ENCODE measurements around the gene PHRF1.
A peak's percentile ranks its signal among the peaks of the same experiment; 100 is the strongest.
"Not testable (repeated sequence)": the region's sequence is repeated elsewhere in the genome, so short reads cannot be mapped to it uniquely, and the experiment has no call there.

PHRF1 gene

DNA sequence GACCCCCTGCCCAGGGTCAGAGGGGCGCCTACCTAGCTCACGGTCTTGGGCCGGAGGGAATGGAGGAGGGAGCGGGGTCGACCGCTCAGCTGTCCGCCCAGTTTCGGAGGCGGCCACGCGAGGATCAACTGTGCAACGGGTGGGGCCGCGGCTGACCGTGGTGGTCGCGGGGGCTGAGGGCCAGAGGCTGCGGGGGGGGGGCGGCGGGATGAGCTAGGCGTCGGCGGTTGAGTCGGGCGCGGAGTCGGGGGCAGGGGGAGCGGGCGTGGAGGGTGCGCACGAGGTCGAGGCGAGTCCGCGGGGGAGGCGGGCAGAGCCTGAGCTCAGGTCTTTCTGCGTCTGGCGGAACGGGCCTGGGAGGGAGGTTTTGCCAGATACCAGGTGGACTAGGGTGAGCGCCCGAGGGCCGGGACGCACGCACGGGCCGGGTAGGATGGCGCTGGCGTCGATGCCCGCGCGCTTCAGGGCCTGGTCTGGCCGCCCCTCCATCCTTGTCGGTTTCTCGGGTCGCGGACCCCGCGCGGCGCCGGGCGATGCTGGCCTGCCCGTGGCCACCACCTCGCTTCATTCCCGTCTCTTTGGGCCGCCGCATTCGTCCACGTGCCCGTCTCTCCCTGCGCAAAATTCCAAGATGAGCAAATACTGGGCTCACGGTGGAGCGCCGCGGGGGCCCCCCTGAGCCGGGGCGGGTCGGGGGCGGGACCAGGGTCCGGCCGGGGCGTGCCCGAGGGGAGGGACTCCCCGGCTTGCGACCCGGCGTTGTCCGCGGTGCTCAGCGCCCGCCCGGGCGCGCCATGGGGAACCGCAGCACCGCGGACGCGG is 60.5 kb downstream of the PHRF1 start, which contains the start of gene DRD4:
TSS of gene DRD4 (plus strand) at position 759 of the 822 bp plus-strand sequence. CDS start at position 795, 36 bp downstream.
- no peak for DNase-seq

DNA sequence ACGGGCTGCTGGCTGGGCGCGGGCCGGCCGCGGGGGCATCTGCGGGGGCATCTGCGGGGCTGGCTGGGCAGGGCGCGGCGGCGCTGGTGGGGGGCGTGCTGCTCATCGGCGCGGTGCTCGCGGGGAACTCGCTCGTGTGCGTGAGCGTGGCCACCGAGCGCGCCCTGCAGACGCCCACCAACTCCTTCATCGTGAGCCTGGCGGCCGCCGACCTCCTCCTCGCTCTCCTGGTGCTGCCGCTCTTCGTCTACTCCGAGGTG is 61.0 kb downstream of the PHRF1 start:
- no peak for DNase-seq

DNA sequence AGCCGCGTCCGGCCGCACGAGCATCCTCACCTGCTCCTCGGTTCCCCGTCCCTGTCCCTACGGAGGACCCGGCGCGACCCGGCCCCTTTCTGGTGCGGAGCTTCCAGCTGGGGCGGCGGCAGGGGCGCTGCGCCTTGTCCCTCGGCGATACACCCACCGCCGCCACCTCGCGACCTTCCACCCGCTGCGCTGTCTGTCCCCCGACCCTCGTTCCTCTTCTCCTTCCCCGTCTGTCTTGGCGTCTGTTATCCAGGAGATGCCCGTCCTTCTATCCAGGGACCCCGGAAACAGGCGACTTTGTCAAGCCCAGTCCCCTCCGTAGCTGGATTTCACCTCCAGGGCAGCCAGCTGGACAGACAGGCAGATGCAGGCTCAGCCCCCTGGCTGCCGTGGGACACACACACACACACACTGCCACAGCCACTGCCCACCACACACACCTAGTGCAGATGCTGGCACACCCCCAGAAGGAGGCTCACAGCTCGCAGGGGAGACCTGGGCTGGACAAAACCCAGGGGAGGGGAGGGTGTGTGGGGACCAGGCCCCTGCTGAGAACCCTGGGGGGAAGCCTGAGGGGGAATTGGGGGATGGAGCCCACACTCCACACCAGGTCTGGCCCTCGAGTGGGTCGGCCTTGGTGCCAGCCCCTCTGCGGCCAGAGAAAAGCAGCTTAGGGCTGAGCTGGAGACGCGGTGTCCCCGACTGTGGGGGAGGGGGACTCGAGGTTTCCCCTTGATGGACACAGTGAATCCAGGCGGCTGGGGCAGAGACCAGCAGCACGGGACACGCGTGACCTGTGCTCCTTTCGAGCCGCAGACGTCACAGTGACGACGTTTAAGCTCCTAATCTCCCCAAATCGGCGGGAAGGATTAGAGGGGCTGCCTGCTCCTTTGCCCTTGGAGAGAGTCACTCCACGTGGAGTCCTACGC is 61.6 kb downstream of the PHRF1 start:
- DNase-seq, result no peak

DNA sequence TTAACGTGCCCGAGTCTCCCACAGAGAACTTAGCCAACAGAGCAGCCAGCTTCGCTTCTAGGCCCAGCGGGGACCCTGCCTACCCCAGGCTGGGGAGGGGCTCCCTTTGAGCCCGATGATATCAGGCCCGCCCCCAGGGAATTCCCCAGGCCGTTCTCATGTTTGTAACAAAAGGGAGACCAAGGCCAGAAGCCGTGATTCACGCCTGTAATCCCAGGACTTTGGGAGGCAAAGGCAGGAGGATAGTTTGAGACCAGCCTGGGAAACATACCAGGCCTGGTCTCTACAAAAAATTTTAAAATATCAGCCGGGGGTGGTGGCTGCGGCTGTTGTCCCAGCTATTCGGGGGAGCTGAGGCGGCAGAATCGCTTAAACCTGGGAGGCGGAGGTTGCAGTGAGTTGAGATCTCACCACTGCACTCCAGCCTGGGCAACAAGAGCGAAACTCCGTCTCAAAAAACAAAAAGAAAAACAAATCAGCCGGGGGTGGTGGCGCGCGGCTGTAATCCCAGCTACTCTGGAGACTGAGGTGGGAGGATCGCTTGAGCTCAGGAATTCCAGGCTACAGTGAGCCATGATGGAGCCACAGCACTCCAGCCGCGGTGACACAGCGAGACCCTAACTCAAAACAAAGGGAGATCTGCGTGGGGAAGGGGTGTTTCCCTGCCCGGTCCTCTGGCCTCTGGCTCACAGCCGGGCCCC is 62.5 kb downstream of the PHRF1 start:
- DNase-seq, result no peak

DNA sequence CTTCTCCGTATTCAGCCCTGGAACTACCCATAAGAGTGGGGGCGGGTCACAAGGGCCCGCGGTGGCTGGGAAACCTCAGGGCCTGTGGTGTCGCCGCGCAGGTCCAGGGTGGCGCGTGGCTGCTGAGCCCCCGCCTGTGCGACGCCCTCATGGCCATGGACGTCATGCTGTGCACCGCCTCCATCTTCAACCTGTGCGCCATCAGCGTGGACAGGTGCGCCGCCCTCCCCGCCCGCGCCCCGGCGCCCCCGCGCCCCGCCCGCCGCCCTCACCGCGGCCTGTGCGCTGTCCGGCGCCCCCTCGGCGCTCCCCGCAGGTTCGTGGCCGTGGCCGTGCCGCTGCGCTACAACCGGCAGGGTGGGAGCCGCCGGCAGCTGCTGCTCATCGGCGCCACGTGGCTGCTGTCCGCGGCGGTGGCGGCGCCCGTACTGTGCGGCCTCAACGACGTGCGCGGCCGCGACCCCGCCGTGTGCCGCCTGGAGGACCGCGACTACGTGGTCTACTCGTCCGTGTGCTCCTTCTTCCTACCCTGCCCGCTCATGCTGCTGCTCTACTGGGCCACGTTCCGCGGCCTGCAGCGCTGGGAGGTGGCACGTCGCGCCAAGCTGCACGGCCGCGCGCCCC is 63.2 kb downstream of the PHRF1 start:
- DNase-seq, result peak; percentile 47

DNA sequence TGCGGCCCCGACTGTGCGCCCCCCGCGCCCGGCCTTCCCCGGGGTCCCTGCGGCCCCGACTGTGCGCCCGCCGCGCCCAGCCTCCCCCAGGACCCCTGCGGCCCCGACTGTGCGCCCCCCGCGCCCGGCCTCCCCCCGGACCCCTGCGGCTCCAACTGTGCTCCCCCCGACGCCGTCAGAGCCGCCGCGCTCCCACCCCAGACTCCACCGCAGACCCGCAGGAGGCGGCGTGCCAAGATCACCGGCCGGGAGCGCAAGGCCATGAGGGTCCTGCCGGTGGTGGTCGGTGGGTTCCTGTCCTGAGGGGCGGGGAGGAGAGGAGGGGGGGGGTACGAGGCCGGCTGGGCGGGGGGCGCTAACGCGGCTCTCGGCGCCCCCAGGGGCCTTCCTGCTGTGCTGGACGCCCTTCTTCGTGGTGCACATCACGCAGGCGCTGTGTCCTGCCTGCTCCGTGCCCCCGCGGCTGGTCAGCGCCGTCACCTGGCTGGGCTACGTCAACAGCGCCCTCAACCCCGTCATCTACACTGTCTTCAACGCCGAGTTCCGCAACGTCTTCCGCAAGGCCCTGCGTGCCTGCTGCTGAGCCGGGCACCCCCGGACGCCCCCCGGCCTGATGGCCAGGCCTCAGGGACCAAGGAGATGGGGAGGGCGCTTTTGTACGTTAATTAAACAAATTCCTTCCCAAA is 63.9 kb downstream of the PHRF1 start:
- DNase-seq, result peak; percentile 26

DNA sequence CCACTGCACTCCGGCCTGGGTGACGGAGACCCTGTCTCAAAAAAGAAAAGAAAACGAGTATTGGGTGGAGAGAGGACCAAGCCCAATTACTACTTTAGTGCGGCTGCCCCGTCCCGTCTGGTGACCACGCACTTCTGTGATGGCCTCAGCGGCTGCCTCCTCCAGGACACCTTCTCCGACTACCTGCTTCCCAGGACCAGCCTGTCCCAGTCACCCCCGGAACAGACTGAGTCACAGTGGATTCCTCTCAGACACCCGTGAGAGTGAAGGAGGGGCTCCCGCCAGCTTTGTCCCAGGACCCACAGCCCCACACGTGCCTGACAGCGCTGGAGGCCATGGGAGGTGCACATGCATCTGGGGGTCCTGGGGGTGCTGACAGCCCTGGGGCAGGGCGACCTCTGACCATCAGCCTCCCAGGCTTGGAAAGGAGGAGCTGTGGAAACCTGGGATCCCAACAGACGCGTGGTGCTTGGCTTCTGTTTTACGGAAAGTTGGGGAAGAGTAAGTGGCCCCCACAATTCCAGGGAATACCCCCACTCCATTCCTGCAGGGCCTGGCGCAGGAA is 65.6 kb downstream of the PHRF1 start:
- DNase-seq, result no peak

DNA sequence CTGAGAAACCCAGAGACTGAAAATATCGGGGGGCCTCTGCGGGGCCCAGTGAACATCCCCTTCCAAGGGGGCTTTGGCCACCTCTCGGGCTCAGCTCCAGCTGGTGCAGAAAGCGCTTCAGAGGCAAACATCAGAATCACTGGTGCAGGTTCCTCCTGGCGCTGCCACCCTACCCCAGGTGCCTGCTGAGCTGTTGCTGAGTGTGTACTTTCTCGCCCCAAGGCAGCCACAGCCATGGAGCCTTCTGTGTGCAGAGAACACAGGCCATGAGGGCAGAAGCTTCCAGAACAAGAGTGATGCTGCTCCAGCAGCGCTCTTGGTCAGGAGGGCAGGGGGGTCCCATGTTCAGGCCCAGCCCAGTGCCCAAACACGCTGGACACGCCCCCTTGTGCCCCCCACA is 67.1 kb downstream of the PHRF1 start:
- no peak for DNase-seq

DNA sequence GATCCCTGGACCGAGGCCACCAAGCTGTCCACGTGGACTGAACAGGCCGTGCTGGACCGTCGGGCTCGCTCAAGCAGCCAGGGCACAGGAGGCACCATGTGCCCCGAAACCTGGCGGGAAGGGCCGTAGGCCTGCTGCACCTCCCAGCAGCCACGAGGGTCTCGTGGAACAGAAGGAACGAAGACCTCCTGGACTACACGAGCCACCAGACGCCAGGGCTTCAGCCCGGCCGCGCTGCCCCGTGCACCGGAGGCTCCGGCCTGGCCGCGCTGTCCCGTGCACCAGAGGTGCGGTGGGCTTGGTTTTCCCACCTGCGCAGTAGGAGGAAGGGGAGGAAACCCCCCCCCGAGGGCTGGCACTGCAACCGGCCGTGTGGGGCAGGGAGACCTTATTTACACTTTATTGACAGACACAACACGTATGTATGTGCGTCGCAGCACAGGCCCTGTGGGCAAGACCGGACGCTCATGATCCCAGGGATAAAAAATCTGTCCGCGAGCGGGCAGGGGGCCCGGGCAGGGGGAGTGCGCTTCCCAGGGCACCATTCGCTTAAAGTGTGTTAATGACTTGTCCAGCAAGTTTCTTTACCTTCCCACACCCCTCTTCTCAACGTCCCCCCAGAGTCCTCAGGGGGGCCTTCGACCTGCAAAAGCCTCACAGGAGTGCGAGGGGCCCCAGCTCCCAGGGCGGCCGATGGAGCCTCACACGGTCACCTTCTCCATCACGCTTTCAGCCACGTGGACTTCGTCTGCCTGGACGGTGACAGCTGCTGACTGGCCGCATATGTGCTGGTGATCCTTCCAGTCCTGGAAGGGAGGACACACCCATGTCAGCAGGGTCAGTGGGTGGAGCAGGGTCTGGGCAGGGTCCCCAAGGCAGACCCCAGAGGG is 67.8 kb downstream of the PHRF1 start:
- no peak for DNase-seq

DNA sequence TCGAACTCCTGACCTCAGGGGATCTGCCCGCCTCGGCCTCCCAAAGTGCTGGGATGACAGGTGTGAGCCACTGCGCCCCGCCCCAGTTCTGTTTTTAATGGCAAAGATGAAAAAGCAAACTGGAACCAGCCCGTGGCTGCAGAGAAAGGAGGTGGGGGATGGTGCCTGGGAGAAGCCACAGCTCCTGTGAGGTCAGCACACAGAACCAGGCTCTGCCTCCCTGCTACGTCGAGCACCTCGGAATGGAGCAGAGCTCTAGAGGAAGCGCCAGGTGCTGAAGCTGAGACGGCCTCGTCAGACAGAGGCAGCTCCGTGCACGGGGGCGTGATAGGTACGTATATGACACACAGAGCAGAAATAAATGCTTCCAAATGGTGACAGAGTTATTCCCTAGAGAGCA is 69.3 kb downstream of the PHRF1 start:
- no peak for DNase-seq

DNA sequence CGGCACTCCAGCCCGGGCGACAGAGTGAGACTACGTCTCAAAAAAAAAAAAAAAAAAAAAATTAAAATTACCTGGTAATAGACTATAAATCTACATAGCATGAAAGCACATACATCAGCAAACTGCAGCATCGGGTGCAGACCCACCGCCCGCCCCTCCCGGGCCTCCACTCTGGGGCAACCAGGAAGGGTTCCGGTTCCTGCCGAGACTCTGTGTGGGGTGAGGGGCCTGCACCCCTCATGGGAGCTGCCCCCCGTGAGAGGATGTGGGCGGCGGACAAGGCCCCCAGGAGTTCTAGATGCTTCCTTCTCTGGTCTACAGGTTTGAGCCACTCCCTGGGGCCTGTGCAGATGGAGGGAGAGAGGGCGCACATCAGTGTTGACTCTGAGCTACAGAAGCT is 69.9 kb downstream of the PHRF1 start:
- no peak for DNase-seq

DNA sequence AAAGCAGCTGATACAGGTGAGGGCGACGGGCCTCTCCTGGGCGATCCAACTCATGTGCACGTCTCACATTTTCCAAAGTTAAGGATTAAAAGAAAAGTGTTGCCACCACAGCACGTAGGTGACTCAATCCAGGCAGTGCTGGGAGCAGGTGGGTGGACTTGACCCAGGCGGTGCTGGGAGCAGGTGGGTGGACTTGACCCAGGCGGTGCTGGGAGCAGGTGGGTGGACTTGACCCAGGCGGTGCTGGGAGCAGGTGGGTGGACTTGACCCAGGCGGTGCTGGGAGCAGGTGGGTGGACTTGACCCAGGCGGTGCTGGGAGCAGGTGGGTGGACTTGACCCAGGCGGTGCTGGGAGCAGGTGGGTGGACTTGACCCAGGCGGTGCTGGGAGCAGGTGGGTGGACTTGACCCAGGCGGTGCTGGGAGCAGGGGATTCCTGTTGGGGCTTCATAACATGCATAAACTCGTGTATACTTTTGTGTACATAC is 71.4 kb downstream of the PHRF1 start:
- DNase-seq, result not testable (repeated sequence)

DNA sequence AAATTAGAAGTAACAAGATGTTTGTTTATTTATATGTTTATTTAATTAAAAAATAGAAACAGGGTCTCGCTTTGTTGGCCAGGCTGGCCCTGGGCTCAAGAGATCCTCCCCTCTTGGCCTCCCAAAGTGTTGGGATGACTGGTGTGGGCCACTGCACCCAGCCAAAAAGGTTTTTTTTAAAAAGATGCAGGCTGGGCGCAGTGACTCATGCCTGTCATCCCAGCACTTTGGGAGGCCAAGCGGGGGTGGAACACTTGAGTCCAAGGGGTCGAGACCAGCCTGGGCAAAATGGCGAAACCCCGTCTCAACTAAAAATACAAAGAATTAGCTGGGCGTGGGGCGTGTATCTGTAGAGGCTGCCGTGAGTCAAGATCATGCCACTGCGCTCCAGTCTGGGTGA is 74.2 kb downstream of the PHRF1 start:
- no peak for DNase-seq

DNA sequence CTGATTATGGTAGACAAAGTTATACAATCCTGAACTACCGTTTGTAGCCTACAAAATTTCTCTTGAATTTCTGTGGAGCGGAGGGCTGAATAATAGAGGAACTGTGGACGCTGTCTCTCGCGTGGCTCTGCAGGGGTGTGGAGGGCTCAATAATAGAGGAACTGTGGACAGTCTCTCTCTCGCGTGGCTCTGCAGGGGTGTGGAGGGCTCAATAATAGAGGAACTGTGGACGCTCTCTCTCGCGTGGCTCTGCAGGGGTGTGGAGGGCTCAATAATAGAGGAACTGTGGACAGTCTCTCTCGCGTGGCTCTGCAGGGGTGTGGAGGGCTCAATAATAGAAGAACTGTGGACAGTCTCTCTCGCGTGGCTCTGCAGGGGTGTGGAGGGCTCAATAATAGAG is 76.9 kb downstream of the PHRF1 start:
- not testable (repeated sequence) for DNase-seq

DNA sequence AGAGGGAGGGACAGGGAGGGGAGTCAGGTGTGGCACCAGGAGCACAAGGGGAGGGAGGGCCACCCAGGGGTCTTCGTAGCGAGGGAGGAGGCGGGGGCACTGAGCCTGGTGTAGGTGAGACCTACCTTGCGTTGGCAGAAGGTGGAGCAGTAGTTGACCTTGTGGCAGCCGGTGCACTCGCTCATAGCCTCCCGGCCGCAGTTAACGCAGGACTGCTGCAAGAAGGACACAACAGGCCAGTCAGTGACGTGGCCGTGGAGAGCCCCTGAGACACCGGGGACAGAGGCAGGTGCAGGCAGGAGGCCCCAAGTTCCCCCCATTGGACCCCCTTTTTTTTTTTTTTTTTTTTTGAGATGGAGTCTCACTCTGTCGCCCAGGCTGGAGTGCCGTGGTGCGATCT is 77.6 kb downstream of the PHRF1 start:
- DNase-seq, result no peak

DNA sequence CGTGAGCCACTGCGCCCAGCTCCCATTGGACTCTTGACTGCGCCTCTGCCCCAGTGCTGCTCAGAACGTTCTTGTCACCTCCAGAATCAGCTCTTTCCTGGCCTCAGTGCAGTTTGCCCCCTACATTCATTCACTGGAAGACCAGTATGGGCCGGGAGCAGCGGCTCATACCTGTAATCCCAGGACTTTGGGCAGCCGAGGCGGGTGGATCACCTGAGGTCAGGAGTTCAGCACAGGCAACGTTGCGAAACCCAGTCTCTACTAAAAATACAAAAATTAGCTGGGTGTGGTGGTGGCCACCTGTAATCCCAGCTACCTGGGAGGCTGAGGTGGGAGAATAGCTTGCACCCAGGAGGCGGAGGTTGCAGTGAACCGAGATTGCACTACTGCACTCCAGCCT is 78.2 kb downstream of the PHRF1 start:
- not testable (repeated sequence) for DNase-seq

DNA sequence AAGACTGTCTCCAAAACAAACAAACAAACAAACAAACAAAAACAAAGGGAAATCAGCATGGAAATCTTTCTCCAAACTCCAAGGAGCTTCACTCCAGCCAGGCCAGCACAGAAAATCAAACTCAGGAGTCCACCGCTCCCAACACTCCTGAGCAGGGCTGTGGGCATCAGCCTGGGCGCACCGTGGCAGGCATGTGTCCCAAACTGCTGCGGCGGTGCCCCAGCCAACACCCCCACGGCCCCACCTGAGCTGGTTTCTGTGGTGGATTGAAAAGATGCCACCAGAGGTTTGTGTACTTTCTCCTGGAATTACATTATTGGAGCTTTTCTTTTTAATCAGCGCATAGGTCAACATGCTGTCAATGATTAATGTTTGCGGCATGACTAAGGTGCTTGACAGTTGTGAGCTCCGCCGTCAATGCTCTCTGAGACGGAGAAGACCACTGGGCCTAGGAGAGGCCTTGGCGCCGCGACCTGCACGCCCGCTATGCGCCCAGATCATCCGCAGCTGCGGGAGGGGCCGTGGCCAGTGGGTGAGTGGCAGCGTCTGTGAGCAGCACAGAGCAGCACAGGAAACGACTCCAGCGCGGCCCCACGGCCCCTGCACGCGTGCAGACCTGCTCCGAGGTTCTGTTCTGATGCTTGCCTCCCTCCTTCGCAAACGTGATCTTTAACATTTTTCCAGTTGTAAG is 78.9 kb downstream of the PHRF1 start:
- no peak for DNase-seq

DNA sequence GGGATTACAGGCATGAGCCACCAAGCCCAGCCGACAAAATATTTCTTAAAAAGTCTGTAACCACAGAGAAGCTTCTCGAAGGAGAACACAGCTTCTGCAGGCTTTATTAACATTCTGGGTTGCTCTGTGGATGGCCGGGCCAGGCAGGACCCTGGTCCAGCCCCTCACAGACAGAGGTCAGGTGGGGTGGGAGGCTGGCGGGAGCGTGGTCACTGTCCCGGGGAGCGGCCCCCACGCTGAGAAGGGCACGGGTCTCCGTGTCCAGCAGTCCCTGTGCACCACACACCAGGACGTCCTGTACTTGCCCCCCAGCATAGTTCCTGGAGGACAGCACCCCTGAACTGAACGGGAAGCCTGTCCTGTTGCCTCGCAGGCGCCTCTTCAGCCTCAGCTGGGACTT is 80.2 kb downstream of the PHRF1 start:
- no peak for DNase-seq

DNA sequence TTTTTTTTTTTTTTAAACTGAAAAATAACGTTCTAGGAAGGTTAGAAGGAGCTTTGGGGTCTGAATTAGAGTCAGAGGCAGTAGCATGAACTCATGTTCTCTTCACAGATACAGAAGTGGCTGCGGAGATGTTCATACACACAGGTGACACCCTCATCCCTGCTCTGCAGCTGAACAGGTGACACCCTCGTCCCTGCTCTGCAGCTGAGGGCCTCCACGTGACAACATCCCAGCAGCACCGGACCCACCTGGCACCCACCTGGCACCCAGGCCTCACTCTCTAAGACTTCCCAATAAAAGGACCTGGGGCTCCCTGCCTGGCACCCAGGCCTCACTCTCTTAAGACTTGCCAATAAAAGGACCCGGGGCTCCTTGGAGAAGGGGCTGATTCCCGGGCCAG is 80.6 kb downstream of the PHRF1 start:
- DNase-seq, result no peak

DNA sequence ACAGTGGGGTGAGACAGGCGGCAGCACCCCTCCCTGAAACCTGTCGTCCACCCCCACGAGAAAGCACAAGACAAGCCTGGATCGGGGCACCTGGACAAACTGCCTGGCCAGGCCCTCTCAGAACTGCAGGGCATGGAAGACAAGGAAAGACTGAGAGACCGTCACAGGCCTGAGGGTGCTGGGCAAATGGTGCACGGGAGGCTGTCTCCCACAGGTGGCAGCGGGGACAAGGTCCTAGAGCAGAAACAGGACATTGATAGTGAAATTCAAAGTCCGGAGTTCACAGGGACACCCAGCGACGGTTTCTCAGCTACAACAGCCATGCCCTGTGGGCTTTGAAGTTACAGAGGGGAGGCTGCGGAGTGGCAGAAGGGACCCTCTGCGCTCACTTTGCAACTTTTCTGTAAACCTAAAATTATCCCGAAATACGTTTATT is 81.4 kb downstream of the PHRF1 start:
- DNase-seq, result no peak

All from hematopoietic multipotent progenitor cell treated with erythropoietin and hydrocortisone succinate and interleukin-3 and kit ligand, for 4 days (in vitro differentiated cells).